Measurements from ENCODE around the gene PSMD11. TPM values are rescaled to one million over a fixed set of nuclear protein-coding genes. Genes with fewer than 3 reads are reported as not detected.

PSMD11 gene
- total RNA-seq, 2 experiments from 2014 or later, result 105 to 110 TPM

Other genes with a start within 250 kb of the PSMD11 start
- under 1 TPM; 0.45 to 0.55 TPM for gene RHBDL3, start 178.7 kb upstream of the PSMD11 start, total RNA-seq
- 10 to 100 TPM; 32.1 to 35.1 TPM for gene C17orf75, start 102.3 kb upstream of the PSMD11 start, total RNA-seq
- gene ZNF207, start 94.4 kb upstream of the PSMD11 start, total RNA-seq, result 100 to 1,000 TPM; 238 to 257 TPM
- 1 to 10 TPM; 7.4 to 7.9 TPM for gene CDK5R1, start 42.5 kb downstream of the PSMD11 start, total RNA-seq

All from activated CD4-positive, alpha-beta memory T cell treated with anti-CD3 and anti-CD28 coated beads, Interleukin-2, amount 10 ng/mL, durations not matched to agents 7 days and 5 days (primary cell).